Lower leg skin (tissue), 3 donors: ENCODE results near the gene ZBTB32.

Source experiments
- CTCF ChIP-seq, 3 donors: fragments of 450-650 bp; IDR thresholded peaks; one replicate each; pipeline ENCODE4 v1.5.1; 2016; ENCODE audit warnings: antibody characterized with exemption in 3 of 3, mild to moderate bottlenecking in 3 of 3, moderate library complexity in 2 of 3
- POLR2A ChIP-seq, 2 donors: fragments of 450-650 bp; IDR thresholded peaks; one replicate each; pipeline ENCODE4 v1.6.1; 2016 to 2017; ENCODE audit warnings: antibody characterized with exemption in 2 of 2, mild to moderate bottlenecking in 1 of 2, moderate library complexity in 1 of 2

- TF ChIP-seq CTCF (IDR thresholded peaks at IDR 0.05) (no peak), POLR2A (IDR thresholded peaks at IDR 0.05) (no peak)
Observed at GRCh38 chr19:35755131-35755549, 50.8 kb downstream of the ZBTB32 start.
